Trophoblast cell (in vitro differentiated cells and primary cell): ENCODE measurements around the gene EDAR.

ENCODE experiments used
- DNase-seq, 2 donors: peaks; one replicate each; pipeline ENCODE4 v3.0.0-alpha.2; 2016
- H2AFZ ChIP-seq: 2 replicates; pipeline ENCODE4 v1.6.1; 2013; ENCODE audit warnings: low read length, moderate library complexity, mild to moderate bottlenecking; ENCODE audit not compliant: insufficient read depth, poor library complexity
- H2AK5ac ChIP-seq: 2 replicates; pipeline ENCODE4 v1.6.1; 2013; ENCODE audit warnings: mild to moderate bottlenecking, low read length
- H2BK120ac ChIP-seq: 2 replicates; pipeline ENCODE4 v1.6.1; 2013; ENCODE audit warnings: low read length, mild to moderate bottlenecking, moderate library complexity; ENCODE audit not compliant: insufficient read depth, poor library complexity
- H2BK12ac ChIP-seq: 2 replicates; pipeline ENCODE4 v1.6.1; 2013; ENCODE audit warnings: mild to moderate bottlenecking, low read length, moderate library complexity
- H2BK5ac ChIP-seq: 2 replicates; pipeline ENCODE4 v1.6.1; 2013; ENCODE audit warnings: low read length, low read depth, moderate library complexity, mild to moderate bottlenecking; ENCODE audit not compliant: poor library complexity
- H3K14ac ChIP-seq: 2 replicates; pipeline ENCODE4 v1.6.1; 2013; ENCODE audit warnings: mild to moderate bottlenecking, low read length
- H3K18ac ChIP-seq: 2 replicates; pipeline ENCODE4 v1.6.1; 2013; ENCODE audit warnings: mild to moderate bottlenecking, low read length
- H3K23ac ChIP-seq: 2 replicates; pipeline ENCODE4 v1.6.1; 2013; ENCODE audit warnings: low read length
- H3K27ac ChIP-seq: 2 replicates; pipeline ENCODE4 v1.5.1; 2013; ENCODE audit warnings: low read depth, mild to moderate bottlenecking, inconsistent platforms, low read length, moderate library complexity
- H3K27me3 ChIP-seq: 2 replicates; pipeline ENCODE4 v1.6.1; 2013; ENCODE audit warnings: inconsistent platforms, mild to moderate bottlenecking, low read length, moderate library complexity; ENCODE audit not compliant: insufficient read depth
- H3K36me3 ChIP-seq, 2 experiments: 1 replicate in 1 of 2; 2 replicates in 1 of 2; pipeline ENCODE4 v1.6.1; 2013; ENCODE audit warnings: low read length in 2 of 2, mild to moderate bottlenecking in 2 of 2, moderate library complexity in 1 of 2; ENCODE audit not compliant: insufficient read depth in 2 of 2, control insufficient read depth in 1 of 2
- H3K4ac ChIP-seq: 2 replicates; pipeline ENCODE4 v1.6.1; 2013; ENCODE audit warnings: low read depth, mild to moderate bottlenecking, low read length, moderate library complexity
- H3K4me1 ChIP-seq, 2 experiments: 1 replicate in 1 of 2; 2 replicates in 1 of 2; pipeline ENCODE4 v1.6.1; 2013; ENCODE audit warnings: low read length in 2 of 2, mild to moderate bottlenecking in 2 of 2, moderate library complexity in 1 of 2; ENCODE audit not compliant: insufficient read depth in 2 of 2, control insufficient read depth in 1 of 2
- H3K4me2 ChIP-seq: 2 replicates; pipeline ENCODE4 v1.6.1; 2013; ENCODE audit warnings: inconsistent platforms, mild to moderate bottlenecking, low read length, moderate library complexity
- H3K4me3 ChIP-seq: 2 replicates; pipeline ENCODE4 v1.5.1; 2013; ENCODE audit warnings: mild to moderate bottlenecking, low read depth, low read length, inconsistent platforms
- H3K79me1 ChIP-seq: one replicate; pipeline ENCODE4 v1.6.1; 2013; ENCODE audit warnings: low read length
- H3K79me2 ChIP-seq: 2 replicates; pipeline ENCODE4 v1.6.1; 2013; ENCODE audit warnings: low read length, mild to moderate bottlenecking; ENCODE audit not compliant: control insufficient read depth, insufficient read depth, poor library complexity
- H3K9ac ChIP-seq: 2 replicates; pipeline ENCODE4 v1.6.1; 2013; ENCODE audit warnings: mild to moderate bottlenecking, low read length
- H3K9me3 ChIP-seq: 2 replicates; pipeline ENCODE4 v1.6.1; 2013; ENCODE audit warnings: low read depth, mild to moderate bottlenecking, control low read depth, inconsistent platforms, low read length; ENCODE audit not compliant: insufficient read depth
- H4K12ac ChIP-seq: 2 replicates; pipeline ENCODE4 v1.6.1; 2013; ENCODE audit warnings: low read depth, mild to moderate bottlenecking, low read length, moderate library complexity
- H4K8ac ChIP-seq: 2 replicates; pipeline ENCODE4 v1.6.1; 2013; ENCODE audit warnings: low read depth, mild to moderate bottlenecking, low read length, moderate library complexity
- H4K91ac ChIP-seq: one replicate; pipeline ENCODE4 v1.6.1; 2013; ENCODE audit warnings: low read depth, mild to moderate bottlenecking, low read length, moderate library complexity
- WGBS: extraction: QIAGEN DNeasy Blood & Tissue Kit; methylation state at CpG from one replicate; pipeline ENCODE4 v1.1.7; 2013; ENCODE audit warnings: missing lambda C conversion rate; ENCODE audit not compliant: insufficient read length, insufficient coverage; ENCODE audit errors: extremely low coverage; 5-methylcytosine and 5-hydroxymethylcytosine counted together

EDAR gene

DNA sequence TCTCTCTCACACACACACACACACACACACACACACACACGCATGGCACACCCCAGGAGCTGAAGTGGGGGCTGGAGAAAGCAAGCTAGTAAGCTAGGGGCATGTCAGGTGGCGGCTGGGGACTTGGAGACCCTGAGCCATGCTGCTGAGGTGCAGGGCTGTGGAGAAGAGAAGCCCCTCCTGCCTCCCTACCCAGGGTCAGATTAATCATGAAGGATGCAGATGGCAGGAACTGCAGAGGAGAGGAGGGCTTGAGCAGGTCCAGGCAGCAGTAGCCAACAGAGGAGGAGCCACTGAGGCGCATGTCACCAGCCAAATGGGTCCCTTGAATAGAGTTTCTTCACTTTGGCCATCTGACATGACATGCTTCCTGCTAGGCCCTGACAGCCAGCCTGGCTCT lies 9.6 kb downstream of the EDAR start:
- no peak overlapping the region for H2BK120ac ChIP-seq
- no peak overlapping the region for H3K14ac ChIP-seq
- H3K27ac ChIP-seq = no peak overlapping the region
- no peak overlapping the region for H3K23ac ChIP-seq
- no peak overlapping the region for H4K8ac ChIP-seq
- no peak overlapping the region for H2BK5ac ChIP-seq
- H4K12ac ChIP-seq = no peak overlapping the region
- no peak overlapping the region for H4K91ac ChIP-seq
- no peaks in the 10 kb centered on the region for H3K79me1 ChIP-seq
- no peaks in the 10 kb centered on the region for H3K4me1 ChIP-seq
- no peaks in the 10 kb centered on the region for H3K36me3 ChIP-seq
- H2AK5ac ChIP-seq = no peak overlapping the region
- DNase-seq = no peak
- no peaks in the 10 kb centered on the region for H3K79me2 ChIP-seq
- H3K18ac ChIP-seq = no peak overlapping the region
- no peak overlapping the region for H2BK12ac ChIP-seq
- no peak overlapping the region for H3K4ac ChIP-seq
- WGBS = no CpG with 5 or more reads among the region's 3 CpGs
- no peak overlapping the region for H2AFZ ChIP-seq
- H3K4me2 ChIP-seq = no peak overlapping the region
- no peak overlapping the region for H3K9ac ChIP-seq
- peaks cover 2% of the 10 kb centered on the region for H3K27me3 ChIP-seq
- H3K4me3 ChIP-seq = no peak overlapping the region
- H3K9me3 ChIP-seq = peaks cover 3% of the 10 kb centered on the region

DNA sequence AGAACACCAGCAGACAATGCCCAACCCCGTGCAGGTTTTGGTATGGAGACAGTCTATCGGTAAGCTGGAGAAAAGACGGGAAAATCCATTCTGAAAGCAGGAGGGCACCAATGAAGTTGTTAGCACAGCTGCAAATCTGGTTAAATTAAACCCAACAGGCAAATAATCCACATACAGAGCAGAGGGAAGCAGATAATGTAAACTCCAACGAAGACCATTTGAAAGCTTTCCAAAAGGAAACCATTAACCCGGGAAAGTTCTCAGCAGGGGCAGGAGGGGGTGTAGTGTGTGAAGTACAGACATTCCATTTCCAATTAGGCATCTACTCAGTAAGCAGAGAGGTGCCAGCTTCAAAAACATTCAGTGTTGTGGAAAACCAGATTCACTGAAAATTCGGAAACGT lies 10.3 kb downstream of the EDAR start:
- Histone ChIP-seq H3K27me3 (peaks cover 2% of the 10 kb centered on the region), H3K9me3 (peaks cover 3% of the 10 kb centered on the region), H3K9ac (no peak overlapping the region), H2BK5ac (no peak overlapping the region), H3K18ac (no peak overlapping the region), H3K79me2 (no peaks in the 10 kb centered on the region), H2AK5ac (no peak overlapping the region), H2BK12ac (no peak overlapping the region), H4K91ac (no peak overlapping the region), H4K12ac (no peak overlapping the region), H3K79me1 (no peaks in the 10 kb centered on the region), H3K4me2 (no peak overlapping the region), H2BK120ac (no peak overlapping the region), H3K14ac (no peak overlapping the region), H4K8ac (no peak overlapping the region), H3K4me1 (no peaks in the 10 kb centered on the region), H3K27ac (no peak overlapping the region), H3K36me3 (no peaks in the 10 kb centered on the region), H2AFZ (no peak overlapping the region), H3K4me3 (no peak overlapping the region), H3K23ac (no peak overlapping the region), H3K4ac (no peak overlapping the region)
- DNase-seq = no peak
- WGBS = no CpG with 5 or more reads among the region's 7 CpGs

DNA sequence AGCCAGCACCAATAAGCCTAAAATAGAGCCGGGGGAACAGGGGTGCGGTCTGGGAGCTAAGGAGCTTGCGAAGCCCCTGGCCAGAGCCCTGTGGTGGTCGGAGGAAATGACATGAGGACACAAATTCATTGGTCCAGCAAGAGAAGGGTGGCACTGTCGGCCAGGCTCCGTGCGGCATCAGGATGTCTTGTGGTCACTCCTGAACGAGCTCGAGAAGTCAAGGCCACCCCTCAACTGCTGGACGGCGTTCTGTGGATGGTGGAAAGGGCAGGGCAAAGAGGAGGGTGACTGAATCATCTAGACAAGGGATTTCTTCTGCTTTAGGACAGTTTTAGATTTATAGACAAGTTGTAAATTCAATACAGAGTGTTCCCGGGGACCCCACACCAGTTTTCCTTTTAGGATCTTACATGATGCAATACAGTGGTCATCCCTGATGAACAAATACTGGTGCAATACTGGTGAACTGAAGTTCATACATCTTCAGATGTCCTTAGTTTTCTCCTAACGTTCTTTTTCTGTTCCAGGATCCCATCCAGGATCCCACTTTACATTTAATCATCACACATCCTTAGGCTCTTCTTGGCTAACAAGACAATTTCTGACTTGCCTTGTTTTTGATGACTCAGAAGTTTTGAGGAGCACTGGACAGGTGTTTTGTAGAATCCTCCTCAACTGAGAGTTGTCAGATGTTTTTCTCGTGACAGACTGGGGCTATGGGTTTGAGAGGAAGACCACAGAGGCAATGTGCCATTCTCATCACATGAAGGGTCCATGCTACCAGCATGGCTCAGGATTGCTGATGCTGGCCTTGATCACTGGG lies 13.2 kb downstream of the EDAR start:
- Histone ChIP-seq H2BK120ac (no peak overlapping the region), H2AK5ac (no peak overlapping the region), H3K4me1 (peaks cover 0 to 2% of the 10 kb centered on the region in 2 experiments), H3K14ac (no peak overlapping the region), H4K12ac (no peak overlapping the region), H3K4me3 (no peak overlapping the region), H3K79me1 (no peaks in the 10 kb centered on the region), H2BK5ac (no peak overlapping the region), H3K4ac (no peak overlapping the region), H4K91ac (no peak overlapping the region), H3K27ac (no peak overlapping the region), H3K79me2 (no peaks in the 10 kb centered on the region), H3K4me2 (no peak overlapping the region), H2BK12ac (no peak overlapping the region), H4K8ac (no peak overlapping the region), H3K27me3 (peaks cover 2% of the 10 kb centered on the region), H3K36me3 (no peaks in the 10 kb centered on the region), H3K9me3 (no peaks in the 10 kb centered on the region), H3K18ac (no peak overlapping the region), H3K23ac (no peak overlapping the region), H3K9ac (no peak overlapping the region), H2AFZ (no peak overlapping the region)
- DNase-seq = no peak
- WGBS = no CpG with 5 or more reads among the region's 14 CpGs

DNA sequence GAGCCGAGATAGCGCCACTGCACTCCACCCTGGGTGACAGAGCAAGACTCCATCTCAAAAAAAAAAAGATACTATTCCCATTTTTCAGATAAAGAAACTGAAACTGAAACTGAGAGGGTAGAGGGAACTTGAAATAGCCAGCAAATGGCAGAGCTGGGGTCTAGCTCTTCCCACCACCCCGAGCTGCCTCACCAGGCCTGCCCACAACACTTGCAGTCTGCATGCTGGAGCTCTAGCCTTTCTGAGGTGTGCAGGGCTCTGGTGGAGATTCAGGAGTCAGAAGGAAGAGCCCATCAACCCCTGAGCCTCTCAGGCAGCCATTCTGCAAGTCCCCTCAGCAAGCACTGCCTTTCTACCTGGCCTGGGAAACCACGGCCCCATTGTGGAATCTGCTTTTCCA lies 14.3 kb downstream of the EDAR start:
- no peak overlapping the region for H2BK120ac ChIP-seq
- H3K4me2 ChIP-seq = no peak overlapping the region
- H3K23ac ChIP-seq = no peak overlapping the region
- no peak overlapping the region for H3K9ac ChIP-seq
- no peaks in the 10 kb centered on the region for H3K79me1 ChIP-seq
- no peak for DNase-seq
- H2AFZ ChIP-seq = no peak overlapping the region
- no peaks in the 10 kb centered on the region for H3K36me3 ChIP-seq
- no peak overlapping the region for H4K8ac ChIP-seq
- WGBS = no CpG with 5 or more reads among the region's 4 CpGs
- no peak overlapping the region for H3K18ac ChIP-seq
- no peak overlapping the region for H3K4ac ChIP-seq
- H3K27ac ChIP-seq = no peak overlapping the region
- no peak overlapping the region for H2BK12ac ChIP-seq
- no peaks in the 10 kb centered on the region for H3K79me2 ChIP-seq
- no peak overlapping the region for H4K91ac ChIP-seq
- peaks cover 2% of the 10 kb centered on the region for H3K27me3 ChIP-seq
- H3K4me3 ChIP-seq = no peak overlapping the region
- no peak overlapping the region for H2BK5ac ChIP-seq
- no peak overlapping the region for H3K14ac ChIP-seq
- H4K12ac ChIP-seq = no peak overlapping the region
- no peak overlapping the region for H2AK5ac ChIP-seq
- peaks cover 0 to 2% of the 10 kb centered on the region in 2 experiments for H3K4me1 ChIP-seq
- H3K9me3 ChIP-seq = no peaks in the 10 kb centered on the region
